ENCODE data around the gene GMPR.

Gene GMPR

DNA sequence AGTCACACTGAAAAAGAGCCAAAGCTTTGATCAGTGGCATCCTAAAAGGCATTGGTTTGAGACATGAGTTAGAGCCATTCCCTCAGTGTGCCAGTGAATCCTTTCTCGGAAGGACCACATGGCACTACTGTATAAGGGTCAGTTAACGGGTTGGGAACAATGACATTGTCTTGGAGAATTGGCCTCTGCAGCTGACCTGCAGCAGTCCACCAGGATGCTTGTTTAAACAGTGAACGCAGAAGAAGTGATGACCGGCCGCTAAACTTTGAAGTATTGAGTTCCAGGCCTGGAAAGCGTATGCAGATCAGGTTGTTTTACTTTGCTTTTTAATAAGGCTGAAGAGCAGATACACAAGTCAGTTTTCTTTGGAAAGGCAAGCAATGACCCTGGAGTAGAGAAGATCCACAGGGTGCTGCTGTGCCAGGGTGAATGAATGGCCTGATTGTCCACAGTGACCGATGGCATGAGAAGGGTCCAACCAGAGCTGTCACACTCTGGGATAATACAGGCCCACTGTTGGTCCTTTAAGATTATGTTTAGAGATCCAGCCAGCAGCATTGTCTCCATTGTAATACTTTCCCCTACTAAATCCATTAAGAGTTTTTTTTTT lies 57.8 kb downstream of the GMPR start:
- no peak for DNase-seq (ENCODE audit: low read depth in 4 of 4, low spot score in 1 of 4)

GRCh38 chr6:16299861-16300260 lies 61.5 kb downstream of the GMPR start:
- DNase-seq (ENCODE audit: low read depth in 4 of 4, low spot score in 1 of 4): no peak

DNA sequence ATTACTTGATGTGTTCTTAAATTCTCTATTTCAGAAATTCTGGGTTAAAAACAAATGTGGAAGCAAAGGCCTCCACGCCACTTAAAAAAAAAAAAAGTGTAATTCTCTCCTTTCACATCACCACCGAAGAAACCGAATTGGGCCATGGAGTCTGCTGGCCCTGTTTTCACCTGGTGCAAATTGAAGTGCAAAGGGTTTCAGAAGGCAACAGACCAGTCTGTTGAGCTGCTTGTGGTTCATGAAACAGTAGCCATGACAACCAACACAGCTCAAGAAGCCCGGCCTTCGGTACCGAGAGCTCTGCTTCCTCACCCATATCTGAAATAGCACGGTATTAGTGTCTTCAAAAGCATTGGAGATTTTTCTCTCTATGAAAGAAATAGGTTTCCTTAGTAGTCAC lies 63.1 kb downstream of the GMPR start:
- DNase-seq (ENCODE audit: low read depth in 4 of 4, low spot score in 1 of 4): no peak

- DNase-seq (ENCODE audit: low read depth in 4 of 4, low spot score in 1 of 4): no peak
Observed at GRCh38 chr6:16302721-16303552, 64.5 kb downstream of the GMPR start.

- DNase-seq (ENCODE audit: low read depth in 4 of 4, low spot score in 1 of 4): no peak
Observed at GRCh38 chr6:16305246-16305725, 66.9 kb downstream of the GMPR start.

DNA sequence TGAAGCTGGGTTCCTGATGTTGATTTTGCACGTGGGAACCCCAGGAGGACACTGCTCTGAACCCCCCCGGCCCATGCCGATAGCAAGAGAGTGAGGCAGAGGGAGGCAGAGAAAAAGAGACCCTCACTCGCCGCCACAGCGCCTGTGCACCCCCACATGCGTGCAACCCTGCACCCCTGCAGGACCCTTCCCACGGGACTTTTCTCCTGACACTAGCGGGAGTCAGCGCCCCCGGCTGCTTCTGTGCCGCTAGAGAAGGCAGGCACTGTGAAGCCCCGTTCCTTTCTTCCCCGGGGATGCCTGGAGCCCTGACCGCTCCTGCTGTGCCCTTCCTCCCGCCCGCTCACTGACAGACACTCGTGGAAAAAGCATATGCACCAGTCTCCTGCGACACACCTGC lies 67.4 kb downstream of the GMPR start:
- DNase-seq (ENCODE audit: low read depth in 4 of 4, low spot score in 1 of 4): no peak

DNA sequence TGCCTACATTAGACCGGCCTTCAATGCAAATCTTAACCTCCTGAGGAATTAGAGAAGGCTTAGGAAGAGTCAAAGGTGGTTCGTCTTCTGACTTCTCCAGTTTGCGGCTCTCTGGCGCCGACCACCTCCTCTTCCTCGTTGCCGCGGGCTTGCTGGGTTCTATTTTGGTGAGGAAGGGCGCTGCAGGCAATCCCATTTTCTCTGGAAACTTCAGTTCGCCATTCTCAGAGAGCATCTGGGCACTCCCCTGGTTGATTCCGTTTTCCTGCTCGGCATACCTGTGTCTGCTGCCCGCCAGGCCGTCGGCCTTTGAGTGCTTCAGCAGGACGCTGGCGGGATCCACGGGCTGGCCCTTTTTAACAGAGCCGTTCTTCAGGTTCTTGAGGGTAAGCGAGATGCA lies 67.9 kb downstream of the GMPR start:
- DNase-seq (ENCODE audit: low read depth in 4 of 4, low spot score in 1 of 4): no peak

DNA sequence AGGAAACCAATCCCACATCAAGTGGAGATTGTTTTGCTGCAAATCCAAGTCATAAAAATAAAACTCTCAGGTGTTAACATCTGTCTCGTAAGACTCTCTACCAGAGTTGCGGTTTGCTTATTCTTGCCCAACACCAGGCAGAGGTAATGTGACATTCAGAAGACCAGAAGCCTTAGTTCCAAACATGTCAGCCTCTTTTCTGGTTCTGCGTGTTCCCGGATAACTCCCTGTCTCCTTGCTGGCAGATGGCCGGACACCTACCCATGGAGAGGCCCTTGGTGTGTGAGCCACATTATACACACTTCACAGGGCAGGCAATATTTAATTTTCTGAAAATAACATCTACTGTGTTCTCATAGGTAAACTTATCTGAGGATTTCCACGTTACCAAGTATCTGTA lies 73.4 kb downstream of the GMPR start:
- no peak for DNase-seq (ENCODE audit: low read depth in 4 of 4, low spot score in 1 of 4)

DNA sequence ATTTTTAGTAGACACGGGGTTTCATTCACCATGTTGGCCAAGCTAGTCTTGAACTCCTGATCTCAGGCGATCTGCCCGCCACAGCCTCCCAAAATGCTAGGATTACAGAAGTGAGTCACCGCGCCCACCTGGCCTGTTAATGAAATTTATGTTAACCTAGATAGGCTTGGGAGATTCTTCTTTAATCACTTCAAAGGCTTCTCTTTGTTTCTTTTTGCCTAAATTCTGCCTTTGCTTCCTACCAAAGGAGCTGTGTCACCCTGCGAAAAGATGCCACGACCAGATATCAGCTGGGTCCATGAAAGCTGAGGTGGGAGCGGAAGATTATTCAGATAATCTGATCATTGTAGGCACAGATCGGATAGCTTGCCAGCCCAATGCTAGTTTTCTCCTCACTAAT lies 75.3 kb downstream of the GMPR start:
- DNase-seq (ENCODE audit: low read depth in 4 of 4, low spot score in 1 of 4): no peak

DNA sequence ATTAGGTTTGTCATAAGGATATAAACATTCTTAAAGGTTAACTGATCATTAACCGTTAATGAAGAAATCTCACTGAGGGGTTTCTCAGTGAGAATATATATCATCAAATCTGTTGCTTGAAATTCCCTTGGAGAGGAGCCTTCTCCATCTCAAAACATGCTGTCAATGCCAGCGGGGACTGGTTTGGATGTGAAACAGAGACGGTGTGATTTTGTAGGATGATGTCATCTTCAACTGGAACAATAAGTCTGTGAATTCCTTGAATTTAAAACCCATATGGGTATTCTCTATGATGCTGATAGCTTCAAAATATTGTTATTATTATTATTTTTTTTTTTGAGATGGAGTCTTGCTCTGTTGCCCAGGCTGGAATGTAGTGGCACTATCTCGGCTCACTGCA lies 75.9 kb downstream of the GMPR start:
- no peak for DNase-seq (ENCODE audit: low read depth in 4 of 4, low spot score in 1 of 4)

DNA sequence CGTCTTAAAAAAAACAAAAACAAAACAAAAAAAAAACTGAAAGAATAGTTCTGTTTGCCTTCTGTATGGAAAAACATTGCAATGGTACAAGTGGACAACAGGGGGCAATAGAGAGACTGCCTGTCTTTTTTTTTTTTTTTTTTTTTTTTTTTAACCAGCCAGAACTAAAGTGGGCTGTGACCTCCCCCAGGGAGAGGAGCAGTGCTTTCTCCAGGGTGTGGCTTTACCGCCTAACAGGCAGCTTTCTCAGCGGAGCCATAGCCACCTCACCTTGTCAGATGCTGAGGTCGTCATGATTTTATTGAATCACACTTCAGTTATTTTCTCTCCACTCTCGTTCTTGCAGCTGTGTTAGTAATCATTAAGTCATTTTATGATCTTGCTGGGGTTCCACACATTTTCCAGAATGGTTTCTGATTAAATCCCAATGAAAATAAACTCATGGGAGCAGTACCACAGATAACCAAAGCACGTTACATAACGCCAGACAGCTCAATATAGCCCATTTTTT lies 78.4 kb downstream of the GMPR start:
- DNase-seq (ENCODE audit: low read depth in 4 of 4, low spot score in 1 of 4): no peak

DNA sequence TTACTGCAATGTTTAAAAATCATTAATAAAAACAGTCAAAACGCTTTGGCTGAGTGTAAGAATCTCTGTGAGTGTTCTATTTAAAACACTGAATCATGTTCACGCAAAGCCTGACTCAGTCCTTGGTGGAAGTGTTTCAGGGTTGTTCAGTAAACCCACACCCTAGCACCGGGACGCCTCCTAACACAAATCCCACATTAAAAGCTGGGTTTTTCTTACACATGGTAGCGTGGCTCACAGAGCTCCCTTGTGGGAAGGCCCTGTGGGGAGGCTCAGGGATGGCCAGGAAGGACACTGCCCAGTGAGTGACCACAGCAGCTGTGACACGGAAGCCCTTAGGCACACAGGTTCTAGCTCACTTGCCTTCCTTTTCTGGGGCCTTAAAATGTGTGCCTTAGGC lies 80.2 kb downstream of the GMPR start:
- peak in 1 of 4 experiments; percentile 37 for DNase-seq (ENCODE audit: low read depth in 4 of 4, low spot score in 1 of 4)

DNA sequence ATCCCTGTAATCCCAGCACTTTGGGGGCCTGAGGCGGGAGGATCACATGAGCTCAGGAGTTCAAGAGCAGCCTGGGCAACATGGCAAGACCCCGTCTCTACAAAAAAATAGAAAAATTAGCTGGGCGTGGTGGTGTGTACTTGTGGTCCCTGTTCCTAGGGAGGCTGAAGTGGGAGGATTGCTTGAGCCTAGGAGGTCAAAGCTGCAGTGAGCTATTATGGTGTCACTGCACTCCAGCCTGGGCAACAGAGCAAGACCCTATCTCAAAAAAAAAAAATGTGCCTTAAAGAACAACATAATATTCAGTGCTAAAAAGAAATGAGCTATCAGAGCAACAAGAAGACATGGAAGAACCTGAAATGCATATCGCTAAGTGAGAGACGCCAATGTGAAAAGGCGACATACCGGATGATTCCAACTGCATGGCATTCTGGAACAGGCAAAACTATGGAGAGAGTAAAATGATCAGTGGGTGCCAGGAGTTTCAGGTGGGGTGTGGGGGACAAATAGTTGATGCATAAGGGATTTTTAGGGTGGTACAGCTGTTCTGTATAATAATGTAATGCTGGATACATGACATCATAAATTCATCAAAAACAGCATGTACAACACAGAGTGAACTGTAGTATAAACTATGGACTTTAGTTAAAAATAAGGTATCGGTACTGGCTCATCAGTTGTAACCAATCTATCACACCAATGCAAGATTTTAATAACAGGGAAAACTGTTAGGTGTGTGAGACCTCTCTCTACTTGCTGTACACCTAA lies 80.8 kb downstream of the GMPR start:
- DNase-seq (ENCODE audit: low read depth in 4 of 4, low spot score in 1 of 4): no peak

DNA sequence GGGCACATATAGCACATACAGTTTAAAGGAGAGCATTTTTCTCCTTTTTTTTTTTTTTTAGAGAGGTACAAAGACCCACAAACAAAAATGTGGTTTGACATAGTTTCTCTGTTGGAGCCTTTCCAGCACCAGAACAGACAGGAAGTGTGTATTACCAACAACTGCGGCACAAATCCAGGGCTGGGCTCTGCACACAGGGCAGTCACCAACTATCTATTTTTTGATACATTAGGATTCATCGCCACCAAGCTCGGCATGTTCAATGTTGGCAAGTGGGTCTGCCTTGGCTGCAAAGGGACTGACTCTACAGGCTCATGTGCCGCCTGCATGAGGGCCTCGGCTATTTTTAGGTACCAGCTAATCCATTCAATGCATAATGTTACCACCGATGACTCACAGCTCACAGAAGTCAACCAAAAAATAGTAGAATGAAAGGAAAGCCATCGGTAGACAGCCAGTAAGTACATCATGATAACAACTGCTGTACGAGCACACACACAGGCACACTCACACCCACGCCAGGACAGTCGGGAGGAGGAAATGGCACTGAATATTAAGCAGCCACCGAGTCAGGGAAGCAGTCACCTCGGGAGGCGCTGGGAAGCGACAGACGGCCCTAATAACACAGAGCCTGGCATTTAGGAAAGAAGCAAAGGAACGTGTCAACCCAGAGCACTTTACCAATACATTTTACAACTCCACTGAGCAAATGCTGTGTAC lies 81.6 kb downstream of the GMPR start:
- peak; percentile 37 to 50 (median 43) for DNase-seq (ENCODE audit: low read depth in 4 of 4, low spot score in 1 of 4)

- DNase-seq (ENCODE audit: low read depth in 4 of 4, low spot score in 1 of 4): no peak
Observed at GRCh38 chr6:16320533-16321340, 82.3 kb downstream of the GMPR start.

- no peak for DNase-seq (ENCODE audit: low read depth in 4 of 4, low spot score in 1 of 4)
Observed at GRCh38 chr6:16321341-16321710, 82.9 kb downstream of the GMPR start.

GRCh38 chr6:16321826-16322225 lies 83.4 kb downstream of the GMPR start:
- no peak for DNase-seq (ENCODE audit: low read depth in 4 of 4, low spot score in 1 of 4)

DNA sequence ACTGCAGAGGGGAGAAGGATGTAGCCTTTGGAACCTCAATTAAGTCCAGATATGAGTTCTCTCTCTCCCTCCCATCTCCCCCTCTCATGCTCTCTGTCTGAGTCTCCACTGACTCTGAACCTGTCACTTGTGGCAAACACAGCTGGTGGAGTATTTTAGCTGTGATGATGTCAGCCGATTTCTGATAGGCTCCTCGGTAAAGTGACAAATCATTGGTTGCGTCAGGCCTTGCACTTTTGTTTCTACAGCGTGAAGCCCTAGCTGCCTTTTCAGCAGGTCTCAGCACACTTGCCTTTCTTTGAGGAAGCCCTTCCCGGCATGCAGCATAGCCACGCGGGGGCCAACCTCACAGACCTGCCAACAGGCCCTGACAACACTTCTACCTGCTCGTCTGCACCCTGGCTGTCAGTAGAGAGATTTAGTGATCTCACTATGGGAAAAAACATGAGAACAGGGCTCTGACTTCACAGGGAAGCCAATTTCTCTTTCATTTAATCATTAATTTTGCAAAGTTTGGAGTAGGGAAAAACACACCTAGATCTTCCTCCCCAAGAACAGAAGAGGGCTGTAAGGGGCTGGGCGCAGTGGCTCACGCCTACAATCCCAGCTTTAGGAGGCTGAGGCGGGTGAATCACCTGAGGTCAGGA lies 84.4 kb downstream of the GMPR start:
- DNase-seq (ENCODE audit: low read depth in 4 of 4, low spot score in 1 of 4): peak; percentile 43 to 68 (median 56)

- DNase-seq (ENCODE audit: low read depth in 4 of 4, low spot score in 1 of 4): no peak
Observed at GRCh38 chr6:16324184-16324583, 85.8 kb downstream of the GMPR start.

Measured in stimulated activated CD4-positive, alpha-beta T cell treated with anti-CD3 and anti-CD28 coated beads, Interleukin-1b, Interleukin-23, amount 100 ng/mL, for 24 hours (primary cell).